Uterus (tissue), 2 donors: ENCODE data around the gene SIRT3.

ENCODE experiments used
- CTCF ChIP-seq, 4 experiments: fragments of 200-600 bp in 2 of 4; fragments of 450-650 bp in 2 of 4; sonication (generic) in 2 of 4; IDR thresholded peaks; one replicate each; pipeline ENCODE4 v1.5.1; 2016 to 2019; ENCODE audit warnings: antibody characterized with exemption in 4 of 4, mild to moderate bottlenecking in 2 of 4, moderate library complexity in 1 of 4
- POLR2A ChIP-seq, 2 donors: fragments of 450-650 bp; IDR thresholded peaks; one replicate each; pipeline ENCODE4 v1.6.1; 2016; ENCODE audit warnings: antibody characterized with exemption in 2 of 2, mild to moderate bottlenecking in 1 of 2, moderate library complexity in 1 of 2

GRCh38 chr11:216081-216974 is 19.8 kb downstream of the SIRT3 start:
- no peak for TF ChIP-seq CTCF (IDR thresholded peaks at IDR 0.05)
- TF ChIP-seq POLR2A (IDR thresholded peaks at IDR 0.05): no peak
